ENCODE data around the gene SGSM2.

SGSM2 gene

DNA sequence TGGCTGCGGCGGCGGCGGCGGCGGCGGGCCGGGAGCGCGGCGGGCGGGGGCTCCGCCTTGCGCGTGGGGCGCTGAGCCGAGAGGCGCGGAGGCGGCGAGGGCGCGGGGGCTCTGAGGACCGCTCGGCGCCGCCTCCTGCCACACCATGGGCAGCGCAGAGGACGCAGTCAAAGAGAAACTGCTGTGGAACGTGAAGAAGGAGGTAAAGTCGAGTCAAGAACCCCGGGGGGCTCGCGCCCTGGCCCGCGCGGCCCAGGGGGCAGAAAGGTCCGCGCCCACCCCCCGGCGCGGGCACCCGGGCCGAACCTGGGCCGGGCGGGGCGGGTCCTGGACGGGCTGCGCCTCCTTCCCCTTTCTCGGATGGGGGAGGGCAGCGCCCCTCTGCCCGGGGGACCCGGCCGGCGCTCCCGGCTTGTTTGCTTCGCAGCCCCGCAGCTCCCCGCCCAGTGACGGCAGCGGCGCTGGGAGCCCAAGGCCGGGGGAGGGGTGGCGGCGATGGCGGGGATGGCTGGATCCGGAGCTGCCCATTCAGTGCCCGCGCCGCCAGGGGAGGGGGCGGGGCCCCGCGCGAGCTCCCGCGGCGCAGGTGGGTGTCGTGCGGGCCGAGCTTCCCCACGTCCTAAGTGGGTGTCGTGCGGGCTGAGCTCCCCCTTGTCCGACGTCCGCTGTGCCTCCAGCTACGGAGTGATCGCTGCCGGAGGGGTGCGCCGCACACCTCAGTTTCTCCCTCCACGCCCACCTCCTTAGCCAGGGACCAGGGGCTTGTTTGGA, 428 bp downstream of the SGSM2 start:
- H4K20me1 ChIP-seq (ENCODE audit: insufficient read depth), result no peaks in the 10 kb centered on the region

DNA sequence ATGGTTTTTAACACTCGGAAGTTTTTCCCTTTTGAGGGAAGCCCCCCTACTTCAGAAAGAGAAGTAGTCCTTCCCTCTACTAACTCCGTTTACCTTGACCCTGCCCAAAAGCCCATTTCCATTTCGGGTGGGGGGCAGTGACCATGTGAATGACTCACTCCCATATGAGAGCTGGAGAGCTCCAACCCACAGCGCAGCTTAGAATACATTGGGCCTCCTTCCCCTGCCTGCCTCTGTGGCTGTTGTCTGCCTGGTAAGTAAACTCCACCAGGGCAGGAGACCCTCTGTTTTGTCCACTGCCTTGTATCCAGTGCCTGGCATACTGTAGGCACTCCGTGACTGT, 985 bp downstream of the SGSM2 start:
- Histone ChIP-seq H3K4me2 (peak overlapping the region; percentile 39; the same call in 1 of the 2 replicates), H3K4me1 (ENCODE audit: low read depth, poor library complexity, severe bottlenecking) (peaks cover 19% of the 10 kb centered on the region), H3K36me3 (ENCODE audit: insufficient read depth) (0 out of 2 replicates have a peak, but pooled peaks cover 5% of the 10 kb centered on the region), H3K79me2 (ENCODE audit: insufficient read depth, low read depth) (peaks cover 27% of the 10 kb centered on the region), H3K27ac (no peak overlapping the region), H3K4me3 (IDR thresholded peaks at IDR 0.05; ENCODE audit: insufficient read depth, low read depth, low read length) (no peak overlapping the region), H3K27me3 (ENCODE audit: insufficient read depth, low read depth) (no peaks in the 10 kb centered on the region), H3K9ac (no peak overlapping the region), H2AFZ (ENCODE audit: low read depth) (peak overlapping the region; percentile 78; the same call in 1 of the 2 replicates), H4K20me1 (ENCODE audit: insufficient read depth) (no peaks in the 10 kb centered on the region)
- TF ChIP-seq, protein P1, sequence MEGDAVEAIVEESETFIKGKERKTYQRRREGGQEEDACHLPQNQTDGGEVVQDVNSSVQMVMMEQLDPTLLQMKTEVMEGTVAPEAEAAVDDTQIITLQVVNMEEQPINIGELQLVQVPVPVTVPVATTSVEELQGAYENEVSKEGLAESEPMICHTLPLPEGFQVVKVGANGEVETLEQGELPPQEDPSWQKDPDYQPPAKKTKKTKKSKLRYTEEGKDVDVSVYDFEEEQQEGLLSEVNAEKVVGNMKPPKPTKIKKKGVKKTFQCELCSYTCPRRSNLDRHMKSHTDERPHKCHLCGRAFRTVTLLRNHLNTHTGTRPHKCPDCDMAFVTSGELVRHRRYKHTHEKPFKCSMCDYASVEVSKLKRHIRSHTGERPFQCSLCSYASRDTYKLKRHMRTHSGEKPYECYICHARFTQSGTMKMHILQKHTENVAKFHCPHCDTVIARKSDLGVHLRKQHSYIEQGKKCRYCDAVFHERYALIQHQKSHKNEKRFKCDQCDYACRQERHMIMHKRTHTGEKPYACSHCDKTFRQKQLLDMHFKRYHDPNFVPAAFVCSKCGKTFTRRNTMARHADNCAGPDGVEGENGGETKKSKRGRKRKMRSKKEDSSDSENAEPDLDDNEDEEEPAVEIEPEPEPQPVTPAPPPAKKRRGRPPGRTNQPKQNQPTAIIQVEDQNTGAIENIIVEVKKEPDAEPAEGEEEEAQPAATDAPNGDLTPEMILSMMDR (conservative IDR thresholded peaks at IDR 0.05; ENCODE audit: low read depth, low read length), result no peak

More for the DNA sequence above, 428 bp downstream of the SGSM2 start:
- Histone ChIP-seq H3K4me2 (peak overlapping the region; percentile 39; the same call in 1 of the 2 replicates), H3K4me1 (ENCODE audit: low read depth, poor library complexity, severe bottlenecking) (peaks cover 19% of the 10 kb centered on the region), H3K4me3 (IDR thresholded peaks at IDR 0.05; ENCODE audit: insufficient read depth, low read depth, low read length) (no peak overlapping the region), H3K27ac (no peak overlapping the region), H2AFZ (ENCODE audit: low read depth) (peak overlapping the region; percentile 78), H3K36me3 (ENCODE audit: insufficient read depth) (0 out of 2 replicates have a peak, but pooled peaks cover 5% of the 10 kb centered on the region), H3K9ac (peak overlapping the region; percentile 39; the same call in 1 of the 2 replicates), H3K79me2 (ENCODE audit: insufficient read depth, low read depth) (peaks cover 32% of the 10 kb centered on the region), H3K27me3 (ENCODE audit: insufficient read depth, low read depth) (no peaks in the 10 kb centered on the region)
- TF ChIP-seq, protein P1 (conservative IDR thresholded peaks at IDR 0.05; ENCODE audit: low read depth, low read length), result no peak

DNA sequence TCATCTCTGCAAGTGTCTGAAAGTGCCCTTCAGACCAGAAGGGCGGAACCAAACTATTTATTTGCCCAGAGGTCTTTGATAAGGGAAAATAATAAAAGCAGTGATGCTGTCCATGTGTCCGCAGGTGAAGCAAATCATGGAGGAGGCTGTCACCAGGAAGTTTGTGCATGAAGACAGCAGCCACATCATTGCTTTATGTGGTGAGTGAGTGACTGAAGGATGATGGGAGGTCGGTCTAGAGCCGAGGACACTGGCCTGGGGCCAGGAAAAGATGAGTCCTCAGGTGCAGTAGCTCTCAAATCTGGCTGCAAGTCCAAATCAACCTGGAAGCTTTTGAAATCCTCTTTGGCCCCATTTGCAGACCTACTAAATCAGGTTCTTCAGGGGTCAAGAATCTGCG, 6.1 kb downstream of the SGSM2 start:
- no peak overlapping the region for H2AFZ ChIP-seq (ENCODE audit: low read depth)
- no peaks in the 10 kb centered on the region for H3K4me1 ChIP-seq (ENCODE audit: low read depth, poor library complexity, severe bottlenecking)
- H3K79me2 ChIP-seq (ENCODE audit: insufficient read depth, low read depth), result no peaks in the 10 kb centered on the region
- H3K27ac ChIP-seq, result no peak overlapping the region
- no peak overlapping the region for H3K4me2 ChIP-seq
- H3K9ac ChIP-seq, result no peak overlapping the region
- TF ChIP-seq, protein P1 (conservative IDR thresholded peaks at IDR 0.05; ENCODE audit: low read depth, low read length), result no peak
- H3K36me3 ChIP-seq (ENCODE audit: insufficient read depth), result no peaks in the 10 kb centered on the region
- H3K4me3 ChIP-seq (IDR thresholded peaks at IDR 0.05; ENCODE audit: insufficient read depth, low read depth, low read length), result no peak overlapping the region
- no peaks in the 10 kb centered on the region for H4K20me1 ChIP-seq (ENCODE audit: insufficient read depth)
- H3K27me3 ChIP-seq (ENCODE audit: insufficient read depth, low read depth), result no peaks in the 10 kb centered on the region

DNA sequence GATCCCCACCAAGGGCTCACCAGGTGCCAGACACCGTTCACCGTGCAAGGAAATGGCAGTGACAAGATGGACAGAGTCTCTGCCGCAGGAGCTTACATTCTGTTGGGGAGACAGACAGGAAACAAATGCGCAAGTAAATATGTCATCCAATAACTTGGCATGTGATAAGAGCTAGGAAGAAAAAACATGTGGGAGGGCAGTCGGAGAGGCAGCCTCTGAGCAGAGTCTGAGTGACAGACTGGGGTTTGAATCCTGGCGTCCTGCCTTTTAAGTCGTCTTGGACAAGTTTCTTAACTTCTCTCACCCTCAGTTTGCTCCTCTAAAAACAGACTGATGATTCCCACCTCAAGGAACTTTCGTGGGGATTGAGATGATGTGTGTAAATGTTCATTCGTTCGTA, 7.2 kb downstream of the SGSM2 start:
- TF ChIP-seq, protein P1 (conservative IDR thresholded peaks at IDR 0.05; ENCODE audit: low read depth, low read length), result no peak
- no peaks in the 10 kb centered on the region for H4K20me1 ChIP-seq (ENCODE audit: insufficient read depth)
- no peak overlapping the region for H3K4me2 ChIP-seq
- no peaks in the 10 kb centered on the region for H3K27me3 ChIP-seq (ENCODE audit: insufficient read depth, low read depth)
- no peaks in the 10 kb centered on the region for H3K79me2 ChIP-seq (ENCODE audit: insufficient read depth, low read depth)
- H3K27ac ChIP-seq, result no peak overlapping the region
- H3K9ac ChIP-seq, result no peak overlapping the region
- H3K36me3 ChIP-seq (ENCODE audit: insufficient read depth), result no peaks in the 10 kb centered on the region
- H2AFZ ChIP-seq (ENCODE audit: low read depth), result no peak overlapping the region
- no peaks in the 10 kb centered on the region for H3K4me1 ChIP-seq (ENCODE audit: low read depth, poor library complexity, severe bottlenecking)
- H3K4me3 ChIP-seq (IDR thresholded peaks at IDR 0.05; ENCODE audit: insufficient read depth, low read depth, low read length), result no peak overlapping the region
